Endothelial cell of umbilical vein (primary cell): ENCODE results near the gene PCDH17. TPM values are rescaled to one million over a fixed set of nuclear protein-coding genes. Genes with fewer than 3 reads are reported as not detected.
A peak's percentile ranks its signal among the peaks of the same experiment; 100 is the strongest.

Experiments
- BruUV-seq: library from RNA; stranded (reverse); fragments of 400-500 nt; replicated peaks from 2 replicates; lab custom pipeline; 2021; lab: Mats Ljungman, UMichigan
- CTCF ChIA-PET: fragments of 300-600, 350-600 bp; sonication (Branson Sonifier 250); formaldehyde crosslinking; loops from one replicate; lab custom pipeline; 2021; ENCODE audit warnings: antibody characterized with exemption, inconsistent platforms; lab: Charles Lee
- POLR2A ChIA-PET: fragments of 300-600, 350-600 bp; sonication (Branson Sonifier 250); formaldehyde crosslinking; loops from one replicate; lab custom pipeline; 2021; ENCODE audit warnings: antibody characterized with exemption, inconsistent platforms; lab: Charles Lee
- DNase-seq: peaks from one replicate; pipeline ENCODE4 v3.0.0-alpha.2; 2011; ENCODE audit warnings: low read depth, low spot score
- FAIRE-seq: peaks from 2 replicates; lab custom pipeline; 2011; peaks lifted over from hg19 to GRCh38; lab: Jason Lieb, UNC
- H2AFZ ChIP-seq: 2 replicates; pipeline ENCODE4 v1.6.0; 2012; ENCODE audit warnings: low read depth, low read length, control low read depth, inconsistent platforms
- H3K27ac ChIP-seq: 2 replicates; pipeline ENCODE4 v1.5.1; 2011; ENCODE audit warnings: low read depth, mild to moderate bottlenecking, control low read depth, low read length, moderate library complexity; ENCODE audit not compliant: insufficient read depth
- H3K27me3 ChIP-seq, 2 experiments: 2 replicates each; pipeline versions ENCODE4 v1.6.0 to v1.6.1; 2011; ENCODE audit warnings: low read length in 2 of 2, mixed read lengths in 1 of 2; ENCODE audit not compliant: control insufficient read depth in 2 of 2, insufficient read depth in 2 of 2
- H3K36me3 ChIP-seq, 2 experiments: 2 replicates in 1 of 2; 3 replicates in 1 of 2; pipeline ENCODE4 v1.5.1; 2011; ENCODE audit warnings: low read length in 2 of 2, mild to moderate bottlenecking in 1 of 2, moderate library complexity in 1 of 2; ENCODE audit not compliant: control insufficient read depth in 2 of 2, insufficient read depth in 2 of 2; ENCODE audit errors: extremely low read depth in 1 of 2
- H3K4me1 ChIP-seq: 3 replicates; pipeline ENCODE4 v1.5.1; 2011; ENCODE audit warnings: mild to moderate bottlenecking, low read length; ENCODE audit not compliant: control insufficient read depth, insufficient read depth; ENCODE audit errors: extremely low read depth
- H3K4me2 ChIP-seq: 2 replicates; pipeline ENCODE4 v1.6.1; 2011; ENCODE audit warnings: low read length, control low read depth, mixed read lengths; ENCODE audit not compliant: insufficient read depth
- H3K4me3 ChIP-seq, 3 experiments: fragments of 200-600 bp in 1 of 3; sonication (generic), shearing (Covaris generic) in 1 of 3; replicated peaks in 1 of 3; 2 replicates each; pipeline ENCODE4 v1.5.1; 2011 to 2016; ENCODE audit warnings: control low read depth in 3 of 3, low read length in 3 of 3, mild to moderate bottlenecking in 2 of 3, inconsistent platforms in 1 of 3, low read depth in 1 of 3, moderate library complexity in 1 of 3; ENCODE audit not compliant: insufficient read depth in 1 of 3
- H3K79me2 ChIP-seq: 2 replicates; pipeline ENCODE4 v1.6.0; 2012; ENCODE audit warnings: low read length, inconsistent platforms; ENCODE audit not compliant: control insufficient read depth, insufficient read depth
- H3K9ac ChIP-seq: replicated peaks from 2 replicates; pipeline ENCODE3; 2011; ENCODE audit warnings: low read length, control low read depth; ENCODE audit not compliant: insufficient read depth; ENCODE audit errors: extremely low read depth
- H3K9me1 ChIP-seq: replicated peaks from 3 replicates; pipeline ENCODE4 v1.6.0; 2011; ENCODE audit warnings: mild to moderate bottlenecking, low read length; ENCODE audit not compliant: control insufficient read depth, insufficient read depth; ENCODE audit errors: extremely low read depth
- H3K9me3 ChIP-seq: replicated peaks from 2 replicates; pipeline ENCODE4 v1.5.1; 2012; ENCODE audit warnings: low read length, inconsistent platforms; ENCODE audit not compliant: control insufficient read depth, insufficient read depth
- H4K20me1 ChIP-seq: replicated peaks from 2 replicates; pipeline ENCODE3; 2011; ENCODE audit warnings: mild to moderate bottlenecking, low read length; ENCODE audit not compliant: control insufficient read depth, insufficient read depth; ENCODE audit errors: extremely low read depth
- EZH2 ChIP-seq: IDR thresholded peaks from 2 replicates; pipeline ENCODE4 v1.6.1; 2012; ENCODE audit warnings: borderline replicate concordance, low read depth, mild to moderate bottlenecking, moderate library complexity, low read length, inconsistent platforms; ENCODE audit not compliant: severe bottlenecking
- FOS ChIP-seq: IDR thresholded peaks from 2 replicates; pipeline ENCODE4 v1.6.1; 2011; ENCODE audit warnings: mild to moderate bottlenecking, low read length, moderate library complexity, borderline replicate concordance; ENCODE audit not compliant: insufficient read depth
- GATA2 ChIP-seq: IDR thresholded peaks from 2 replicates; pipeline ENCODE4 v1.7.0; 2011; ENCODE audit warnings: low read depth, mild to moderate bottlenecking, moderate library complexity, mixed read lengths, low read length; ENCODE audit not compliant: insufficient read length, insufficient read depth
- JUN ChIP-seq: IDR thresholded peaks from 2 replicates; pipeline ENCODE4 v1.6.1; 2011; ENCODE audit warnings: borderline replicate concordance, low read depth; ENCODE audit not compliant: insufficient read length, insufficient read depth
- MAX ChIP-seq: IDR thresholded peaks from 2 replicates; pipeline ENCODE4 v1.6.1; 2011; ENCODE audit not compliant: insufficient read depth, insufficient read length
- MYC ChIP-seq: IDR thresholded peaks from one replicate; pipeline ENCODE4 v1.6.1; 2011; ENCODE audit warnings: mild to moderate bottlenecking, low read depth, low read length
- POLR2A ChIP-seq: IDR thresholded peaks from 2 replicates; pipeline ENCODE4 v1.6.1; 2012; ENCODE audit warnings: low read depth, mild to moderate bottlenecking, control low read depth, low read length
- POLR2AphosphoS5 ChIP-seq: IDR thresholded peaks from 2 replicates; pipeline ENCODE4 v1.6.1; 2012; ENCODE audit warnings: low read depth, mild to moderate bottlenecking, control low read depth, low read length, moderate library complexity; ENCODE audit not compliant: insufficient read depth
- dilution Hi-C: fragments of 300-500 bp; cut with MboI; formaldehyde crosslinking; loops from one replicate; pipeline ENCODE4 v1.15.0; 2019; ENCODE audit warnings: low sequenced_read_pairs; ENCODE audit not compliant: extremely low pct_ligation_motif_present
- intact Hi-C: fragments of 100-400 bp; cut with micrococcal nuclease; formaldehyde crosslinking; loops from one replicate; pipeline ENCODE4 v1.10.0; 2022
- polyA plus RNA-seq, 4 experiments: library from polyadenylated mRNA; depleted of rRNA in 3 of 4; stranded (reverse) in 3 of 4; unstranded in 1 of 4; fragments of >200 nt; gene quantifications; 2 replicates each; pipeline versions ENCODE4 v1.2.1 to v1.2.3, GENCODE V29; 2011 to 2012; ENCODE audit warnings: missing spikeins in 1 of 4
- total RNA-seq: library from RNA; stranded (reverse); gene quantifications from 2 replicates; pipeline ENCODE4 v1.2.3, GENCODE V29; 2021
- TF ChIP-seq, protein P1 (sequence below), 2 donors: IDR thresholded peaks; 1 replicate in 1 of 2; 2 replicates in 1 of 2; pipeline ENCODE4 v1.5.1; 2011; ENCODE audit warnings: low read length in 2 of 2, mild to moderate bottlenecking in 2 of 2, moderate library complexity in 2 of 2, control low read depth in 1 of 2, inconsistent platforms in 1 of 2, low read depth in 1 of 2; ENCODE audit not compliant: insufficient read depth in 1 of 2; ENCODE audit errors: extremely low read depth in 1 of 2

Gene PCDH17
- total and polyA plus RNA-seq, 2 donors (not counting 3 experiments of a cell fraction or from before 2014, with no cell fraction given), result 2.1 to 4.2 TPM

- H3K9ac ChIP-seq, result no peak overlapping the region
- H4K20me1 ChIP-seq, result no peaks in the 10 kb centered on the region
- no peak overlapping the region for H3K4me3 ChIP-seq
- TF ChIP-seq JUN (no peak), MYC (no peak), FOS (no peak), POLR2A (no peak), EZH2 (no peak), POLR2AphosphoS5 (no peak), GATA2 (no peak), MAX (no peak)
- TF ChIP-seq, protein P1, sequence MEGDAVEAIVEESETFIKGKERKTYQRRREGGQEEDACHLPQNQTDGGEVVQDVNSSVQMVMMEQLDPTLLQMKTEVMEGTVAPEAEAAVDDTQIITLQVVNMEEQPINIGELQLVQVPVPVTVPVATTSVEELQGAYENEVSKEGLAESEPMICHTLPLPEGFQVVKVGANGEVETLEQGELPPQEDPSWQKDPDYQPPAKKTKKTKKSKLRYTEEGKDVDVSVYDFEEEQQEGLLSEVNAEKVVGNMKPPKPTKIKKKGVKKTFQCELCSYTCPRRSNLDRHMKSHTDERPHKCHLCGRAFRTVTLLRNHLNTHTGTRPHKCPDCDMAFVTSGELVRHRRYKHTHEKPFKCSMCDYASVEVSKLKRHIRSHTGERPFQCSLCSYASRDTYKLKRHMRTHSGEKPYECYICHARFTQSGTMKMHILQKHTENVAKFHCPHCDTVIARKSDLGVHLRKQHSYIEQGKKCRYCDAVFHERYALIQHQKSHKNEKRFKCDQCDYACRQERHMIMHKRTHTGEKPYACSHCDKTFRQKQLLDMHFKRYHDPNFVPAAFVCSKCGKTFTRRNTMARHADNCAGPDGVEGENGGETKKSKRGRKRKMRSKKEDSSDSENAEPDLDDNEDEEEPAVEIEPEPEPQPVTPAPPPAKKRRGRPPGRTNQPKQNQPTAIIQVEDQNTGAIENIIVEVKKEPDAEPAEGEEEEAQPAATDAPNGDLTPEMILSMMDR (IDR thresholded peaks at IDR 0.05; ENCODE audit: extremely low read depth in 1 of 2, insufficient read depth in 1 of 2, low read depth in 1 of 2, low read length in 2 of 2), result no peak
- intact Hi-C loops, result no loop called here
- no peaks in the 10 kb centered on the region for H3K27me3 ChIP-seq
- CTCF ChIA-PET, result no interaction called here
- no peak for FAIRE-seq
- peak overlapping the region; percentile 80 for H2AFZ ChIP-seq
- POLR2A ChIA-PET, result no interaction called here
- DNase-seq, result peak; percentile 12
- no peaks in the 10 kb centered on the region for H3K9me3 ChIP-seq
- no peak overlapping the region for H3K27ac ChIP-seq
- dilution Hi-C loops, result no loop called here
- no peak overlapping the region for H3K4me2 ChIP-seq
- peaks cover 3% of the 10 kb centered on the region for H3K4me1 ChIP-seq
- H3K36me3 ChIP-seq, result no peaks in the 10 kb centered on the region
- no TSS peak for BruUV-seq
- H3K9me1 ChIP-seq, result no peaks in the 10 kb centered on the region
- H3K79me2 ChIP-seq, result no peaks in the 10 kb centered on the region
These were observed 107.5 kb downstream of the PCDH17 start for GRCh38 chr13:57739089-57739488.
